SU-DHL-6 (cell line): Measurements from ENCODE around the gene IGF2.

Experiments used
- CTCF ChIP-seq: fragments of 200-600 bp; sonication (generic); IDR thresholded peaks from one replicate; pipeline ENCODE4 v1.5.1; 2017; ENCODE audit warnings: antibody characterized with exemption, mild to moderate bottlenecking, low read length, moderate library complexity; ENCODE audit not compliant: insufficient read depth, poor library complexity, severe bottlenecking
- EZH2phosphoT487 ChIP-seq: fragments of 200-600 bp; sonication (generic), shearing (Covaris generic); conservative IDR thresholded peaks from 2 replicates; pipeline ENCODE4 v1.6.1; 2018; ENCODE audit warnings: mild to moderate bottlenecking, antibody characterized with exemption, low read length, moderate library complexity, mixed read lengths

- no peak for TF ChIP-seq CTCF
- no peak for TF ChIP-seq EZH2phosphoT487
These were observed 49.6 kb upstream of the IGF2 start for GRCh38 chr11:2188745-2189144.
